Measurements from ENCODE around the gene SENP1.
A peak's percentile ranks its signal among the peaks of the same experiment; 100 is the strongest.

The SENP1 gene

GRCh38 chr12:48015954-48016353, 89.9 kb downstream of the SENP1 start:
- DNase-seq, result no peak

GRCh38 chr12:48015129-48015528, 90.8 kb downstream of the SENP1 start:
- no peak for DNase-seq

GRCh38 chr12:48013287-48013686, 92.6 kb downstream of the SENP1 start:
- no peak for DNase-seq

- DNase-seq, result no peak
Observed at GRCh38 chr12:48012070-48012469, 93.8 kb downstream of the SENP1 start.

- DNase-seq, result peak; percentile 16
Observed at GRCh38 chr12:48010366-48010970, 95.4 kb downstream of the SENP1 start.

GRCh38 chr12:48009471-48009870, 96.4 kb downstream of the SENP1 start:
- DNase-seq, result no peak

GRCh38 chr12:48008950-48009349, 96.9 kb downstream of the SENP1 start:
- no peak for DNase-seq

- no peak for DNase-seq
Observed at GRCh38 chr12:48008349-48008748, 97.5 kb downstream of the SENP1 start.

- no peak for DNase-seq
Observed at GRCh38 chr12:48007206-48007605, 98.7 kb downstream of the SENP1 start.

- DNase-seq, result no peak
Observed at GRCh38 chr12:48005750-48006021, 100.2 kb downstream of the SENP1 start.

GRCh38 chr12:48005001-48005749, 100.7 kb downstream of the SENP1 start:
- DNase-seq, result peak; percentile 25

GRCh38 chr12:48004053-48004941, 101.6 kb downstream of the SENP1 start, which contains the start of gene COL2A1:
TSS of gene COL2A1 (minus strand) at chr12:48004476. CDS start at chr12:48004321, 155 bp downstream.
- DNase-seq, result peak; percentile 41

GRCh38 chr12:48003226-48004052, 102.4 kb downstream of the SENP1 start:
- peak; percentile 26 for DNase-seq

GRCh38 chr12:48002773-48003218, 103.1 kb downstream of the SENP1 start:
- peak; percentile 26 for DNase-seq

GRCh38 chr12:48002414-48002730, 103.5 kb downstream of the SENP1 start:
- DNase-seq, result no peak

- DNase-seq, result peak; percentile 31
Observed at GRCh38 chr12:48001505-48002413, 104.1 kb downstream of the SENP1 start.

GRCh38 chr12:48000878-48001504, 104.9 kb downstream of the SENP1 start:
- DNase-seq, result peak; percentile 21

- DNase-seq, result peak; percentile 21
Observed at GRCh38 chr12:47999816-48000215, 106.1 kb downstream of the SENP1 start.

GRCh38 chr12:47997321-47997720, 108.6 kb downstream of the SENP1 start:
- peak; percentile 7 for DNase-seq

GRCh38 chr12:47995981-47996401, 109.9 kb downstream of the SENP1 start:
- DNase-seq, result no peak

GRCh38 chr12:47993491-47993890, 112.4 kb downstream of the SENP1 start:
- peak; percentile 25 for DNase-seq
